Lung (tissue), 12 donors: ENCODE results near the gene SEMA4D. TPM values are rescaled to one million over a fixed set of nuclear protein-coding genes. Genes with fewer than 3 reads are reported as not detected.
A peak's percentile ranks its signal among the peaks of the same experiment; 100 is the strongest.

Source experiments
- ATAC-seq: fragments of 200-7000 bp; cut with Tn5 transposase; one replicate; pipeline ENCODE4 v1.9.1; 2020; ENCODE audit warnings: moderate number of reproducible peaks; ENCODE audit not compliant: insufficient read depth, low FRiP score
- DNase-seq, 3 donors: peaks; one replicate each; pipeline ENCODE4 v3.0.0-alpha.2; 2013 to 2017
- H3K27ac ChIP-seq, 2 donors: one replicate each; pipeline ENCODE4 v1.5.1; 2013; ENCODE audit warnings: mild to moderate bottlenecking in 2 of 2, moderate library complexity in 2 of 2, control low read depth in 1 of 2, inconsistent platforms in 1 of 2, low read depth in 1 of 2, low read length in 1 of 2
- H3K27me3 ChIP-seq, 3 donors: one replicate each; pipeline ENCODE4 v1.5.1; 2013; ENCODE audit warnings: low read length in 2 of 3; ENCODE audit not compliant: control insufficient read depth in 3 of 3, insufficient read depth in 3 of 3
- H3K36me3 ChIP-seq, 4 donors: one replicate each; pipeline ENCODE4 v1.5.1; 2013; ENCODE audit warnings: low read length in 4 of 4, mild to moderate bottlenecking in 1 of 4, moderate library complexity in 1 of 4; ENCODE audit not compliant: control insufficient read depth in 4 of 4, insufficient read depth in 4 of 4
- H3K4me1 ChIP-seq, 5 donors: one replicate each; pipeline ENCODE4 v1.5.1; 2013; ENCODE audit warnings: low read length in 5 of 5, mild to moderate bottlenecking in 2 of 5, moderate library complexity in 1 of 5; ENCODE audit not compliant: control insufficient read depth in 5 of 5, insufficient read depth in 5 of 5
- H3K4me3 ChIP-seq: one replicate; pipeline ENCODE4 v1.5.1; 2013; ENCODE audit warnings: mild to moderate bottlenecking, control low read depth, moderate library complexity
- H3K9ac ChIP-seq, 2 donors: one replicate each; pipeline ENCODE4 v1.5.1; 2013; ENCODE audit warnings: low read length in 2 of 2, control low read depth in 1 of 2; ENCODE audit not compliant: insufficient read depth in 1 of 2
- H3K9me3 ChIP-seq, 4 donors: one replicate each; pipeline ENCODE4 v1.5.1; 2013; ENCODE audit warnings: low read length in 3 of 4, mild to moderate bottlenecking in 1 of 4, moderate library complexity in 1 of 4; ENCODE audit not compliant: control insufficient read depth in 4 of 4, insufficient read depth in 3 of 4
- WGBS, 2 donors: extraction: QIAGEN DNeasy Blood & Tissue Kit; methylation state at CpG; one replicate each; pipeline ENCODE4 v1.1.7; 2013; 5-methylcytosine and 5-hydroxymethylcytosine counted together
- polyA plus RNA-seq, 2 donors: library from polyadenylated mRNA; stranded (reverse); fragments of 200-250 nt; gene quantifications; one replicate each; pipeline ENCODE4 v1.2.1, GENCODE V29; 2013
- total RNA-seq, 2 donors: library from RNA; depleted of rRNA in 1 of 2; stranded (reverse); fragments of >200 nt in 1 of 2; gene quantifications; one replicate each; pipeline ENCODE4 v1.2.1, GENCODE V29; 2014 to 2021
- TF ChIP-seq, protein P1 (sequence below): IDR thresholded peaks from 2 replicates; pipeline ENCODE4 v1.5.1; 2012; ENCODE audit warnings: mild to moderate bottlenecking; ENCODE audit errors: control extremely low read depth, extremely low read depth
- donor health status: control.
- donor health status: control.
- donor health status: Bipolar disorder and iron deficiency.
- donor health status: healthy.
- donor health status: DM: yes; HTN: yes; CAD: no.

Gene SEMA4D
- total and polyA plus RNA-seq, 4 donors, result 6.7 to 61.5 (median 29.0) TPM

DNA sequence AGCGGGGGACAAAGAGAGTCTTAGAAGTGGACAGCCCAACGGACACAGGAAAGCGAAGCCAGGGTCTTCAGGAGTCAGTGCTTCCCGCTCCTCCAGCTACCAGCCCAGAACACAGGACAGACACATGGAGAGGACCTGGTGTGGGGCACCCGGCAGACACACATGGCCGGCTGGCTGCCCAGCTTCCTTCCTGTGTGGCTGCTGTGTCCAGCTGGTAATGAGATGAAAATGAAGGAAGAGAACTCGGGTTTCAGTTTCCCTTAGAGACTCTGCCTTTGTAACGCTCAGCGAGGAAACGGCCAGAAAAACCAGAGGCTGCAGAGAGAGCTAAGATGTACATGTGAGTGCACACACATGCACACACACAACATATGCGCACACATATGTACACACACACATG is 92.1 kb downstream of the SEMA4D start:
- TF ChIP-seq, protein P1, sequence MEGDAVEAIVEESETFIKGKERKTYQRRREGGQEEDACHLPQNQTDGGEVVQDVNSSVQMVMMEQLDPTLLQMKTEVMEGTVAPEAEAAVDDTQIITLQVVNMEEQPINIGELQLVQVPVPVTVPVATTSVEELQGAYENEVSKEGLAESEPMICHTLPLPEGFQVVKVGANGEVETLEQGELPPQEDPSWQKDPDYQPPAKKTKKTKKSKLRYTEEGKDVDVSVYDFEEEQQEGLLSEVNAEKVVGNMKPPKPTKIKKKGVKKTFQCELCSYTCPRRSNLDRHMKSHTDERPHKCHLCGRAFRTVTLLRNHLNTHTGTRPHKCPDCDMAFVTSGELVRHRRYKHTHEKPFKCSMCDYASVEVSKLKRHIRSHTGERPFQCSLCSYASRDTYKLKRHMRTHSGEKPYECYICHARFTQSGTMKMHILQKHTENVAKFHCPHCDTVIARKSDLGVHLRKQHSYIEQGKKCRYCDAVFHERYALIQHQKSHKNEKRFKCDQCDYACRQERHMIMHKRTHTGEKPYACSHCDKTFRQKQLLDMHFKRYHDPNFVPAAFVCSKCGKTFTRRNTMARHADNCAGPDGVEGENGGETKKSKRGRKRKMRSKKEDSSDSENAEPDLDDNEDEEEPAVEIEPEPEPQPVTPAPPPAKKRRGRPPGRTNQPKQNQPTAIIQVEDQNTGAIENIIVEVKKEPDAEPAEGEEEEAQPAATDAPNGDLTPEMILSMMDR, result no peak
- H3K4me3 ChIP-seq, result no peak overlapping the region
- WGBS, 2 donors, result 29 to 51% methylated on average over 11 of the region's 11 CpGs
- H3K27me3 ChIP-seq, result no peaks in the 10 kb centered on the region
- H3K4me1 ChIP-seq, result peaks cover 0 to 13% (median 0%) of the 10 kb centered on the region in 5 donors
- no peak overlapping the region for H3K27ac ChIP-seq
- DNase-seq (peak; percentile 26 to 51 (median 43)), ATAC-seq (no peak)
- H3K36me3 ChIP-seq, result peaks cover 0 to 10% (median 0%) of the 10 kb centered on the region in 4 donors
- no peak overlapping the region for H3K9ac ChIP-seq
- H3K9me3 ChIP-seq, result peaks cover 0 to 6% (median 2%) of the 10 kb centered on the region in 4 donors

DNA sequence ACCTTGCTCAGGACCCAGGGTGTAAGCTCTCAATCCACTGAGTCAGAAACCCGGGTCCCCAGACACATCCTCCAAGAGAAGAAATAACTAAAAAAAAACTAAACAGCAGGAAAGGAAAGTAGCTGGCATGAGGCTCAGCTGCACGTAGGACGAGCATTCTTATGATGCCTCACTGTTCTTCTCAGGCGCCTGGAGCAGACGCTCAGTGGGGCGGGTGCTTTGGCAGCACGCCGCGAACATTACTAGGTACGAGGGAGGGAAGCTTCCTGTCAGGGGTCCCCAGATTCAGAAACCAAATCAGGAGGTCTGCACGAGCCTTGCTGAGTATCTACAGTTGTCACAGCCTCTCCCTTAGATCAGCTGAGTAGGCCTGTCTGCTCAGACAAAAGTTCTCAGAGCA is 93.8 kb downstream of the SEMA4D start:
- no peak for DNase-seq
- WGBS, 2 donors, result 94 to 95% methylated on average over 11 of the region's 11 CpGs
- H3K4me1 ChIP-seq, result peaks cover 0 to 13% (median 0%) of the 10 kb centered on the region in 5 donors
- no peak overlapping the region for H3K27ac ChIP-seq
- TF ChIP-seq, protein P1, result no peak
- H3K9me3 ChIP-seq, result peaks cover 0 to 6% (median 2%) of the 10 kb centered on the region in 4 donors
- no peak overlapping the region for H3K9ac ChIP-seq
- H3K27me3 ChIP-seq, result no peaks in the 10 kb centered on the region
- H3K4me3 ChIP-seq, result no peak overlapping the region
- ATAC-seq, result no peak
- peaks cover 0 to 10% (median 0%) of the 10 kb centered on the region in 4 donors for H3K36me3 ChIP-seq

DNA sequence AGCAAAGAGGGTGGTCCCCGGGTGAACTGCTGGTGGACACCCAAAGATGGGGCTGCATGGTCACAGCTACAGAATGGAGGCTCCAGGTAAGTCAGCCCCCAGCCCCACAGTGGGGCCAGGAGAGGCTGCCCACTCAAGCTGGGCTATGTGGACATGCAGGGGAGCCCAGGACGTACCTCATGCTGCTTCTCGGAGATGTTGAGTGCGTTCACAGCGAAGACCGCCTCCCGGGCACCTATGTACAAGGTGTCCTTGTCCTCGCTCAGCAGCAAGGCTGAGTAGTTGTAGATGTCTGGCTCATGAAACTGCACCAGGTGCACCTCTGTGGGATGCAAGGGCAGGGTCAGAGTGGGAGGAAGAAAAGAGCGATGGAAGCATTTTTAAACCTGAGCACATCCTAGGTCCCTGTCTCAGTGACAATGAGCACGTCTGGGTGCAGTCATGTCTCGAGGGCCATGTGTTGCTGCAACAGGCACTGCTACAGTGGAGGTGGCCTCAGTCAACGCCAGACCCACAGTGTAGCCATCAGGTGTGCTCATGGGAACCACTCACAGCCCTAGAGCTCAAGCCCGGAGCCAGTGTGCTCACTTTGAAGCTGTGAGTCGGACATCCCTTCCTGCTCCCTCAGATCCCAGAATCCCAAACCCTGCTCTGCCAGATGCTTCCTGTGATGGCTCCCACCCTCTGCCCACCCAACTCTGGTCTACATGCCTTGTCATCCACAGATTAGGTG is 95.1 kb downstream of the SEMA4D start:
- 95 to 97% methylated on average over 14 of the region's 14 CpGs for WGBS, 2 donors
- peaks cover 0 to 12% (median 0%) of the 10 kb centered on the region in 4 donors for H3K36me3 ChIP-seq

More for the DNA sequence above, 95.1 kb downstream of the SEMA4D start:
- TF ChIP-seq, protein P1, result no peak
- Histone ChIP-seq H3K9ac (no peak overlapping the region), H3K27me3 (no peaks in the 10 kb centered on the region), H3K27ac (no peak overlapping the region), H3K4me3 (no peak overlapping the region), H3K4me1 (peaks cover 0 to 13% (median 0%) of the 10 kb centered on the region in 5 donors), H3K9me3 (peaks cover 0 to 6% (median 2%) of the 10 kb centered on the region in 4 donors)
- ATAC-seq (no peak), DNase-seq (no peak)
